H1 (cell line): ENCODE measurements around the gene PIGT. TPM values are rescaled to one million over a fixed set of nuclear protein-coding genes. Genes with fewer than 3 reads are reported as not detected.

Experiments
- CTCF ChIA-PET: fragments of 300-600 bp; sonication (Branson Sonifier 250); formaldehyde crosslinking; loops from one replicate; lab custom pipeline; 2021; ENCODE audit not compliant: partially characterized antibody; lab: Charles Lee
- POLR2A ChIA-PET: fragments of 300-600 bp; sonication (Branson Sonifier 250); formaldehyde crosslinking; loops from one replicate; lab custom pipeline; 2021; ENCODE audit warnings: inconsistent platforms; ENCODE audit not compliant: partially characterized antibody; lab: Charles Lee
- DNase-seq, 2 experiments: peaks; one replicate each; pipeline versions ENCODE4 v3.0.0 to v3.0.0-alpha.2; 2010 to 2022; ENCODE audit warnings: low spot score in 2 of 2, low read depth in 1 of 2, mixed read lengths in 1 of 2
- FAIRE-seq: peaks from 2 replicates; lab custom pipeline; 2011; peaks lifted over from hg19 to GRCh38; lab: Jason Lieb, UNC
- H2AFZ ChIP-seq: 2 replicates; pipeline ENCODE4 v1.8.1; 2012; ENCODE audit warnings: low read length, inconsistent platforms
- H2AK5ac ChIP-seq: 2 replicates; pipeline ENCODE4 v1.6.1; 2013; ENCODE audit warnings: low read depth, low read length
- H2BK120ac ChIP-seq: replicated peaks from 2 replicates; pipeline ENCODE3; 2013; ENCODE audit warnings: low read depth, low read length, inconsistent platforms
- H2BK12ac ChIP-seq: 2 replicates; pipeline ENCODE4 v1.6.1; 2013; ENCODE audit warnings: low read depth, low read length
- H2BK15ac ChIP-seq: 2 replicates; pipeline ENCODE4 v1.6.1; 2013; ENCODE audit warnings: low read length
- H2BK20ac ChIP-seq: 2 replicates; pipeline ENCODE4 v1.6.1; 2013; ENCODE audit warnings: low read length
- H2BK5ac ChIP-seq: 2 replicates; pipeline ENCODE4 v1.6.1; 2013; ENCODE audit warnings: low read depth, low read length
- H3K14ac ChIP-seq: 2 replicates; pipeline ENCODE4 v1.6.1; 2013; ENCODE audit warnings: inconsistent platforms; ENCODE audit not compliant: insufficient read length
- H3K18ac ChIP-seq: 2 replicates; pipeline ENCODE4 v1.6.1; 2013; ENCODE audit warnings: low read length; ENCODE audit errors: extremely low read depth
- H3K23ac ChIP-seq: 2 replicates; pipeline ENCODE4 v1.6.1; 2013; ENCODE audit warnings: inconsistent platforms; ENCODE audit not compliant: insufficient read length
- H3K23me2 ChIP-seq: 2 replicates; pipeline ENCODE4 v1.6.1; 2013; ENCODE audit warnings: low read depth, low read length
- H3K27ac ChIP-seq: 2 replicates; pipeline ENCODE4 v1.6.1; 2011; ENCODE audit warnings: low read depth, low read length, inconsistent platforms
- H3K27me3 ChIP-seq, 4 experiments: replicated peaks in 1 of 4; 1 replicate in 1 of 4; 2 replicates in 3 of 4; pipeline versions ENCODE4 v1.6.1 to v1.8.1; 2011 to 2013; ENCODE audit warnings: low read length in 3 of 4, mild to moderate bottlenecking in 3 of 4, inconsistent platforms in 2 of 4, mixed read lengths in 2 of 4, moderate library complexity in 1 of 4; ENCODE audit not compliant: control insufficient read depth in 3 of 4, insufficient read depth in 3 of 4; ENCODE audit errors: extremely low read depth in 1 of 4
- H3K36me3 ChIP-seq, 4 experiments: 2 replicates each; pipeline versions ENCODE4 v1.6.1 to v1.8.1; 2011 to 2013; ENCODE audit warnings: mild to moderate bottlenecking in 4 of 4, low read length in 3 of 4, moderate library complexity in 2 of 4, control low read depth in 1 of 4, inconsistent platforms in 1 of 4; ENCODE audit not compliant: insufficient read depth in 4 of 4, control insufficient read depth in 2 of 4
- H3K4ac ChIP-seq: replicated peaks from 2 replicates; pipeline ENCODE3; 2013; ENCODE audit warnings: low read length, low read depth, mixed read lengths, inconsistent platforms; ENCODE audit not compliant: insufficient read length
- H3K4me1 ChIP-seq, 4 experiments: replicated peaks in 1 of 4; 1 replicate in 1 of 4; 2 replicates in 3 of 4; pipeline versions ENCODE4 v1.6.1 to v1.8.1; 2011 to 2013; ENCODE audit warnings: low read length in 3 of 4, inconsistent platforms in 2 of 4, mixed read lengths in 1 of 4; ENCODE audit not compliant: insufficient read depth in 4 of 4, control insufficient read depth in 3 of 4
- H3K4me2 ChIP-seq, 2 experiments: 2 replicates each; pipeline versions ENCODE4 v1.6.1 to v1.8.1; 2011 to 2013; ENCODE audit warnings: low read depth in 2 of 2, low read length in 2 of 2, control low read depth in 1 of 2, inconsistent platforms in 1 of 2, mild to moderate bottlenecking in 1 of 2; ENCODE audit not compliant: insufficient read depth in 1 of 2
- H3K4me3 ChIP-seq, 4 experiments: fragments of 200-600, 300-600 bp in 1 of 4; sonication (generic), shearing (Covaris generic), sonication (Bioruptor Twin) in 1 of 4; 2 replicates each; pipeline versions ENCODE4 v1.5.1 to v1.8.1; 2011 to 2016; ENCODE audit warnings: low read length in 4 of 4, low read depth in 3 of 4, control low read depth in 2 of 4, inconsistent platforms in 2 of 4, mild to moderate bottlenecking in 2 of 4, mixed read lengths in 1 of 4, moderate library complexity in 1 of 4; ENCODE audit not compliant: insufficient read depth in 2 of 4; ENCODE audit errors: extremely low read depth in 1 of 4
- H3K56ac ChIP-seq: replicated peaks from 2 replicates; pipeline ENCODE3; 2013; ENCODE audit warnings: low read depth, mild to moderate bottlenecking, mixed read lengths, low read length, inconsistent platforms; ENCODE audit not compliant: insufficient read length
- H3K79me1 ChIP-seq: 2 replicates; pipeline ENCODE4 v1.6.1; 2013; ENCODE audit warnings: low read depth, low read length, control low read depth
- H3K79me2 ChIP-seq, 2 experiments: 2 replicates each; pipeline versions ENCODE4 v1.6.1 to v1.8.1; 2012 to 2013; ENCODE audit warnings: low read length in 2 of 2, mild to moderate bottlenecking in 2 of 2, inconsistent platforms in 1 of 2; ENCODE audit not compliant: insufficient read depth in 2 of 2, control insufficient read depth in 1 of 2
- H3K9ac ChIP-seq, 4 experiments: replicated peaks in 1 of 4; 1 replicate in 1 of 4; 2 replicates in 3 of 4; pipeline versions ENCODE4 v1.6.1 to v1.8.1; 2011 to 2013; ENCODE audit warnings: low read depth in 3 of 4, low read length in 3 of 4, control low read depth in 2 of 4, mild to moderate bottlenecking in 2 of 4, moderate library complexity in 2 of 4, inconsistent platforms in 1 of 4; ENCODE audit errors: extremely low read depth in 1 of 4
- H3K9me3 ChIP-seq, 2 experiments: 2 replicates each; pipeline versions ENCODE4 v1.6.1 to v1.8.1; 2012 to 2013; ENCODE audit warnings: mild to moderate bottlenecking in 2 of 2, moderate library complexity in 2 of 2, control low read depth in 1 of 2, inconsistent platforms in 1 of 2, low read depth in 1 of 2, low read length in 1 of 2, mixed read lengths in 1 of 2; ENCODE audit not compliant: insufficient read depth in 2 of 2
- H4K20me1 ChIP-seq, 2 experiments: replicated peaks in 1 of 2; 2 replicates each; pipeline versions ENCODE3 to v1.8.1; 2011 to 2013; ENCODE audit warnings: inconsistent platforms in 2 of 2, low read length in 2 of 2, mild to moderate bottlenecking in 1 of 2; ENCODE audit not compliant: insufficient read depth in 2 of 2, control insufficient read depth in 1 of 2
- H4K5ac ChIP-seq: 2 replicates; pipeline ENCODE4 v1.6.1; 2013; ENCODE audit warnings: low read length, low read depth, mixed read lengths, inconsistent platforms; ENCODE audit not compliant: insufficient read length
- H4K8ac ChIP-seq: 2 replicates; pipeline ENCODE4 v1.8.0; 2013; ENCODE audit warnings: mild to moderate bottlenecking, moderate library complexity, low read length, inconsistent platforms; ENCODE audit not compliant: insufficient read depth; ENCODE audit errors: extremely low read depth
- H4K91ac ChIP-seq: replicated peaks from 2 replicates; pipeline ENCODE3; 2013; ENCODE audit warnings: low read length, mixed read lengths, inconsistent platforms; ENCODE audit not compliant: insufficient read length
- RFX5 ChIP-seq: IDR thresholded peaks from 2 replicates; pipeline ENCODE4 v1.6.1; 2011; ENCODE audit warnings: low read depth, low read length, improper control_type of control experiment, borderline replicate concordance
- RXRA ChIP-seq: IDR thresholded peaks from 2 replicates; pipeline ENCODE4 v1.6.1; 2011; ENCODE audit warnings: low read depth, mild to moderate bottlenecking, low read length, moderate library complexity; ENCODE audit not compliant: insufficient read depth
- SP4 ChIP-seq: IDR thresholded peaks from 2 replicates; pipeline ENCODE4 v1.6.1; 2012; ENCODE audit warnings: low read length, inconsistent platforms
- WGBS, 2 experiments: shearing (Covaris generic) in 1 of 2; methylation state at CpG; one replicate each; pipeline versions ENCODE4 v1.1.6 to v1.1.7; 2013 to 2015; ENCODE audit warnings: low lambda C conversion rate in 2 of 2, mixed read lengths in 2 of 2, inconsistent platforms in 1 of 2, low coverage in 1 of 2, missing lambda C conversion rate in 1 of 2; ENCODE audit not compliant: insufficient replicate concordance in 2 of 2, insufficient coverage in 1 of 2, insufficient read length in 1 of 2; ENCODE audit errors: extremely low coverage in 1 of 2, missing lambda C conversion rate in 1 of 2; 5-methylcytosine and 5-hydroxymethylcytosine counted together
- polyA plus RNA-seq, 7 experiments: library from polyadenylated mRNA; depleted of rRNA in 3 of 7; stranded (reverse) in 5 of 7; unstranded in 2 of 7; fragments of >200 nt in 5 of 7; fragments of 200-250 nt in 2 of 7; gene quantifications; 1 replicate in 5 of 7; 2 replicates in 1 of 7; 4 replicates in 1 of 7; pipeline versions ENCODE4 v1.2.1 to v1.2.3, GENCODE V29; 2011 to 2013; ENCODE audit warnings: missing spikeins in 2 of 7, mixed read lengths in 2 of 7
- total RNA-seq: library from RNA; stranded (reverse); fragmentation: NEBNext Ultra II Directional; extraction: Animal tissue kit (Norgen Biotek cat#: 25700); gene quantifications from 2 replicates; pipeline ENCODE4 v1.2.1, GENCODE V29; 2021

The PIGT gene
- total and polyA plus RNA-seq, 2 of the 8 experiments (the other 6 are each of a cell fraction or from before 2014, with no cell fraction given) = 66.0 to 89.7 TPM

DNA sequence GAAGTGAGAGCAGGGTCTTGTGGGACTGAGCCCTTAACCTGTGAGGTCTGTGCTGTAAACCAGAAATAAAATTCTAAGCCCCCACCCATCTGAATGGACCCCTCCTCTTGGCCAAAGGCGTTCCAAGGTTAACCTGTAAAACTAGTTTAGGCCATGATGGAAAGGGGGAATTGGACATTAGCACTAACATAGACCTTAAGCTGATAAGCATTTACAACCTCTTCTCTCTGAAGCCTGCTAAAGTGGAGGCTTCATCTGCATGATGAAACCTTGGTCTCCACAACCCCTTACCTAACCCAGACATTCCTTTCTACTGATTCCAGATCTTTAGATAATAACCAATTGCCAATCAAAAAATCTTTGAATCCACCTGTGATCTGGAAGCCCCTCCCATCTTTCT lies 25.8 kb downstream of the PIGT start:
- Histone ChIP-seq H2BK5ac (no peak overlapping the region), H2AK5ac (no peak overlapping the region), H3K9ac (no peak overlapping the region), H2BK120ac (no peak overlapping the region), H3K79me2 (no peaks in the 10 kb centered on the region), H2BK12ac (no peak overlapping the region), H4K91ac (no peak overlapping the region), H2BK15ac (no peak overlapping the region), H2BK20ac (no peak overlapping the region), H3K4me3 (no peak overlapping the region), H3K9me3 (no peaks in the 10 kb centered on the region), H3K27ac (no peak overlapping the region), H3K4me2 (no peak overlapping the region), H3K14ac (no peak overlapping the region), H3K4me1 (no peaks in the 10 kb centered on the region), H3K18ac (no peak overlapping the region), H3K4ac (no peak overlapping the region), H4K5ac (no peak overlapping the region), H3K36me3 (no peaks in the 10 kb centered on the region), H3K79me1 (no peaks in the 10 kb centered on the region), H3K23me2 (no peaks in the 10 kb centered on the region), H3K56ac (no peak overlapping the region), H4K8ac (no peak overlapping the region), H4K20me1 (no peaks in the 10 kb centered on the region), H2AFZ (no peak overlapping the region), H3K27me3 (no peaks in the 10 kb centered on the region), H3K23ac (no peak overlapping the region)
- TF ChIP-seq RFX5 (no peak), RXRA (no peak), SP4 (no peak)
- DNase-seq (no peak), FAIRE-seq (no peak)
- ChIA-PET POLR2A (no interaction called here), CTCF (no interaction called here)
- 91% methylated on average over 1 of the region's 1 CpG; no CpG with 5 or more reads in 1 of the 2 experiments for WGBS, 2 experiments
